H1 (cell line): ENCODE data around the gene TSPAN3.

Experiments used
- RAD21 ChIP-seq, 2 experiments: IDR thresholded peaks in 1 of 2; conservative IDR thresholded peaks in 1 of 2; 2 replicates each; pipeline ENCODE4 v1.6.1; 2011; ENCODE audit warnings: low read depth in 2 of 2, low read length in 2 of 2, improper control_type of control experiment in 1 of 2, inconsistent platforms in 1 of 2, mild to moderate bottlenecking in 1 of 2, moderate library complexity in 1 of 2
- SRF ChIP-seq: IDR thresholded peaks from 2 replicates; pipeline ENCODE4 v1.6.1; 2011; ENCODE audit warnings: mild to moderate bottlenecking, low read depth, low read length, moderate library complexity
- TF ChIP-seq, protein P1 (sequence below): IDR thresholded peaks from 2 replicates; pipeline ENCODE4 v1.6.1; 2012; ENCODE audit warnings: inconsistent platforms
- TF ChIP-seq, protein P2 (sequence below), 3 experiments: IDR thresholded peaks; 1 replicate in 2 of 3; 2 replicates in 1 of 3; pipeline versions ENCODE4 v1.5.1 to v1.6.1; 2011; ENCODE audit warnings: low read length in 3 of 3, mild to moderate bottlenecking in 3 of 3, inconsistent platforms in 2 of 3, low read depth in 1 of 3, moderate library complexity in 1 of 3; ENCODE audit not compliant: insufficient read depth in 1 of 3; ENCODE audit errors: control extremely low read depth in 1 of 3

- TF ChIP-seq SRF (no peak), RAD21 (IDR thresholded peaks at IDR 0.05 in 1 of 2, conservative IDR thresholded peaks at IDR 0.05 in 1 of 2; ENCODE audit: low read depth in 2 of 2, low read length in 2 of 2) (no peak)
- TF ChIP-seq, protein P1, sequence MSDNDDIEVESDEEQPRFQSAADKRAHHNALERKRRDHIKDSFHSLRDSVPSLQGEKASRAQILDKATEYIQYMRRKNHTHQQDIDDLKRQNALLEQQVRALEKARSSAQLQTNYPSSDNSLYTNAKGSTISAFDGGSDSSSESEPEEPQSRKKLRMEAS, result no peak
- TF ChIP-seq, protein P2, sequence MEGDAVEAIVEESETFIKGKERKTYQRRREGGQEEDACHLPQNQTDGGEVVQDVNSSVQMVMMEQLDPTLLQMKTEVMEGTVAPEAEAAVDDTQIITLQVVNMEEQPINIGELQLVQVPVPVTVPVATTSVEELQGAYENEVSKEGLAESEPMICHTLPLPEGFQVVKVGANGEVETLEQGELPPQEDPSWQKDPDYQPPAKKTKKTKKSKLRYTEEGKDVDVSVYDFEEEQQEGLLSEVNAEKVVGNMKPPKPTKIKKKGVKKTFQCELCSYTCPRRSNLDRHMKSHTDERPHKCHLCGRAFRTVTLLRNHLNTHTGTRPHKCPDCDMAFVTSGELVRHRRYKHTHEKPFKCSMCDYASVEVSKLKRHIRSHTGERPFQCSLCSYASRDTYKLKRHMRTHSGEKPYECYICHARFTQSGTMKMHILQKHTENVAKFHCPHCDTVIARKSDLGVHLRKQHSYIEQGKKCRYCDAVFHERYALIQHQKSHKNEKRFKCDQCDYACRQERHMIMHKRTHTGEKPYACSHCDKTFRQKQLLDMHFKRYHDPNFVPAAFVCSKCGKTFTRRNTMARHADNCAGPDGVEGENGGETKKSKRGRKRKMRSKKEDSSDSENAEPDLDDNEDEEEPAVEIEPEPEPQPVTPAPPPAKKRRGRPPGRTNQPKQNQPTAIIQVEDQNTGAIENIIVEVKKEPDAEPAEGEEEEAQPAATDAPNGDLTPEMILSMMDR (IDR thresholded peaks at IDR 0.05; ENCODE audit: control extremely low read depth in 1 of 3, insufficient read depth in 1 of 3, low read depth in 1 of 3, low read length in 3 of 3), result no peak
Observed at GRCh38 chr15:77098572-77098971, 27.7 kb upstream of the TSPAN3 start.
